T follicular helper cell (primary cell): ENCODE results near the gene GRK4.
"Not testable (repeated sequence)": the region's sequence is repeated elsewhere in the genome, so short reads cannot be mapped to it uniquely, and the experiment has no call there.

Source experiments
- DNase-seq: peaks from one replicate; pipeline ENCODE4 v3.0.0-alpha.2; 2020; ENCODE audit warnings: low read depth

GRK4 gene

DNA sequence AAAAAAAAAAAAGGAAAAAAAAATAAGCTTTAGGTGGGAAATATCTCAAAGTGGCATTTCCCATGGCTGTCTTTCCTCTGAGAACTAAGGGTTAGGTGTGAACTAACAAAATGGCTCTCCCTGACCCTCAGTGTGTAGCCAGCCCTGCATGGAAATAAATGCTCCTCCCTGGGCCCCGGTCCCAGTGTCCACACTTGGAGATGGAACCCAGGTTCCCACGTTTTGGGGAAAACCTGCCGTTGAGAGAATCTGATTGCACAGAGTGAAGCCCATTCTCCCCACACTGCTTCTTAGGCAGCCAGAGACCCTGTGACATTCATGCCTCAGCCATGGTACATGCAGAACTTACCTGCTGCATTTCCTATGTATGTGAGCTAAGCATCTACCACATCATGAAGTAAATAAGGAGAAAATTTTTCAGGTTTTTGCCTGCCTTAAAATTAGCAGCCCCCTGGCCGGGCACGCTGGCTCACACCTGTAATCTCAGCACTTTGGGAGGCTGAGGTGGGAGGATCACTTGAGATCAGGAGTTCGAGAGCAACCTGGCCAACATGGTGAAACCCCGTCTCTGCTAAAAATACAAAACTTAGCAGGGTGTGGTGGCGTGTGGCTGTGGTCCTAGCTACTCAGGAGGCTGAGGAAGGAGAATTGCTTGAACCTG is 76.5 kb downstream of the GRK4 start:
- no peak for DNase-seq

DNA sequence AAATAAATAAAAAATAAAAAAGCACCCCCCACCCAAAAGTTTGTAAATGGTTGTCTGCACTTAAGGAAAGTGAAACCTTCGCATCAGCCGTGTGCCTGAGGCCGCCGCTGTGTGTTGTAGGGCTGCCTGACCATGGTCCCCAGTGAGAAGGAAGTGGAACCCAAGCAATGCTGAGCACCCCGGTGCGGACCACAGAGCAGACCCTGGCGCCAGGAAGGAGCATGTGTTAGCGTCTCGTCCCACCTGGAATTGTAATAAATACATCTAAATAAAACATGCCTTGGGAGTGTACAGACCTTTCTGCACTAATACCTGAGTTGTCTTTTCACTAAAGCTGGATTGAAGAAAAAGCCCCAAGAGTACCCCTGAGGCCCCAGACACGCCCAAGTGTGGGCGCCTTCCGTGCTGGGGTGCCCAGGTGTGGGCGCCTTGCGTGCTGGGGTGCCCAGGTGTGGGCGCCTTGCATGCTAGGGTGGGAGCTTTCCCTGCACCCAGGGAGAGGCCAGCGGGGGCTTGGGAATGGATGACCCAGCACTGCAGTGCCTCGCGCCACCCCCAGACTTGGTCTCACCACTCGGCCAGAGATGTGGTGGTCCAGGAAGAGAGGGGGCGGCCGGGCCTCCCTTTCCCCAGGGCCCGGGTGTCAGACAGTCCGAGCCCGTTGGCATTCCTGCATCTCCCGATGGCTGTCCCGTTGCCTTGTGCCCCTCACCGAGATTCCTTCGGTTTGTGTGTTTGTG is 77.3 kb downstream of the GRK4 start:
- no peak for DNase-seq

DNA sequence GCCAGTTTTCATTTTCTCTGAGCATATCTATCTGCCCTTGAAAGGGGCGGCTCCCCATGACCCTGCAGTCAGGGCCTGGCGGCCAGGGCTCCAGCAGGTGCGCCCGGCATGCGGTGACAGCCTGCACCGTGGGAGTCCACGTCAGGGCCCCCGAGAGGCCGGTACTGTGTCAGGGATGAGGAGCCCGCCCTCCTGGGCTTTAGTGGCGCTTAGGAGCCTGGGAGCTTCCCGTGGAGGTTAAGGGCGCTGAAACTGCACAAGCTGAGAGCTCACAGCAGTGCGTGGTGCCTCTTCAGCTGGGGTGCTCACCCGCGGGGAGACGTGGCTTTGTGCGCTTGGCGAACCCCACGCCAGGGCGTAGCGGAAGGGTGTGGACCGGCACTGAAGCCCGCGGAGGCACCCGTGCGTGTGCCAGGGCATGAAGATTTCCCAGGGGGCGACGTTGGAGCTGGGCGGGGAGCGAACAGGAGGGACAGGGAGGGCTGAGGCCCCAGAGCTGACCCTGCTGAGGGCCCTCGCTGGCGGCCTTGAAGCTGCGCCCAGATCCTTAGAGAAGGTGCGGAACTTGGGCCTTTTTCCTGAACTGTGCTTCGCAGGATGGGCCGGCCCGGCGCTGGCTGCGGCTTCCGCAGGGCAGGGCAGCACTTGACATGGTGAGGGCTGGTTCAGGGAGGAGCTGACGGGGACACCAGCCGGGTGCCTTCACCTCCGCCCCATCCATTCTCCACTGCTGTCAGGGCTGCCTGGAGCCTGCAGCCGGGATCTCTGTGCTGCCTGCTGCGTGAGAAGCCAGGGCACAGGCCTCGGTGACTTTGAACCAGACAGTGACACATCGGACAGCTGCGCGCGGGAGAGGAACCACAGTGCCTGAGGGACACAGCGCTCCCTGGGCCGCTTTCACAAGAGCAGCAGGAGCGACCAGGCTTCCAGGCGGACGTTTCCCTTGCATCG is 78.1 kb downstream of the GRK4 start:
- DNase-seq: no peak

DNA sequence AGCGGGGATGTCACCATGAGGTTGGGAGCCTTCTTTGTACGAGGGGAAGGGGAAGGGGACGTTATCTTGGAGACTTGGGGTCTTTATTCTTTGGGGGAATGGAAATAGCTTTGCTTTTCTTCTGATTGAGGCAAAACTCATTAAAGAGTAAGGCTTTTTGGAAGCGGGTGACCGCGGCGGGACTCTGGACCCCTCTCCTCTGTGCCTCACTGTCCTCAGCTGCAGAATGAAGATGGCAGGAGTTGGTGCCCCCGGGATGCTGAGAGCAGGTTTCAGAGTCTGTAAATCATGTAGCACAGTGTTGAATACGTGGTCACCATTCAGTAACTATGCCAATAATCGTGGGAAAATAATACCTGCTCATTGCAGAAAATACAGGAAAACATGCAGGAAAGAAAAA is 78.9 kb downstream of the GRK4 start:
- DNase-seq: no peak

DNA sequence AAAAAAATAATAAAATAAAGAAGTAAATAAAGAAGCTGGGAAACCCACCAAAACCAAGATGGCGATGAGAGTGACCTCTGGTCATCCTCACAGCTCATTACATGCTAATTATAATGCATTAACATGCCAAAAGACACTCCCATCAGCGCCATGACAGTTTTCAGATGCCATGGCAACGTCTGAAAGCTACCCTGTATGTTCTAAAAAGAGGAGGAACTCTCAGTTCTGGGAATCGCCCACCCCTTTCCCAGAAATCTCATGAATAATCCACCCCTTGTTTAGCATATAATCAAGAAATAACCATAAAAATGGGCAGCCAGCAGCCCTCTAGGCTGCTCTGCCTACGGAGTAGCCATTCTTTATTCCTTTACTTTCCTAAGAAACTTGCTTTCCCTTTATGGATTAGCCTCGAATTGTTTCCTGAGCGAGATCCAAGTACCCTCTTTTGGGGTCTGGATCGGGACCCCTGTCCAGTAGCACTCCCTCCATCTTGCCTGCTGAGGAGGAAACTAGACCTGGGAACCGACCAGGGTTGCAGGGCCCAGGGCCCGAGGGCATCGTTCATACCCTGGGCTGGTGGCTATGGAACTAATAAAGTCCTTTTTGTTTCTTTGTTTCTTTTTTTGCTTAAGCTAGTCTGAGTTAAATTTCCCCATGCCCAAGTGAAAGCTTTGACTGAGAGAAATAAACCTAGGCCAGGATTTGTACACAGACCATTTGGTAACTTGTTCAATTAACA is 80.1 kb downstream of the GRK4 start:
- no peak for DNase-seq

DNA sequence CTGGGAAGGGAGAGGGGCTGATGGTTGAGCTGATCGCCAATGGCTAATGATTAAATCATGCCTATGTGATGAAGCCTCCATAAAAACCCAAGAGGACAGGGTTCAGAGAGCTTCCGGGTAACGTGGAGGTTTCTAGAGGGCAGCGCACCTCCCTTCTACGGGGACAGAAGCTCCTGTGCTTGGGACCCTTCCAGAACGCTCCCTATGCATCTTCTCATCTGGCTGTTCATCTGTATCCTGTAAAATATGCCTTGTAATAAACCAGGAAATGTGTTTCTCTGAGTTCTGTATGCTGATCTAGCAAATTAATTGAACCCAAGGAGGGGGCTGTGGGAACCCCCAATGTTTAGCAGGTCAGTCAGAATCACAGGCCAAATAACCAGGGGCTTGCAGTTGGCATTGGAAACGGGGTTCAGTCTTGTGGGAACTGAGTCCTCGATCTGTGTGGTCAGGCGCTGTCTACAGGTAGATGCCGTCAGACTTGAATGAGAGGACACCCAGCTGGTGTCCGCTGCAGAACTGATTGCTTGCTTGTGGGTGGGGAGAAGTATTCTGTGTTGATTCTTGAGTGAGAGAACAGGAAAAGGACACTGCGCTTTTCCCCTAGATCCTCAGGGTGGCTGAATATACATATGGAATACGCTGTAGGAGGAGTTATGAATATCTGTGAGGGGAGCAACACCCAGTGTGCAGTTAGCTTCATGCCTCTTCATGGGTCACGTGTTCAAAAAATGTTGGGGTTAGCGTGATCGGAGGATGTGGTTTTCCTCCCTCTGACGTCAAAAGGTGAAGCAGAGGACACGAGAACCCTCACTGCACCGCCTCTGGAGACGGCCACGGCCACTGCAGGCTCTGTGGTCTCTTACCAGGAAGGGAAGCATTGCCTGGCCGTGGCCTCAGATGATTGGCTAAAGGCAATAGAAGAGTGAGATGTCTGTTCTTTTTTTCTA is 81.8 kb downstream of the GRK4 start:
- DNase-seq: peak; percentile 57

DNA sequence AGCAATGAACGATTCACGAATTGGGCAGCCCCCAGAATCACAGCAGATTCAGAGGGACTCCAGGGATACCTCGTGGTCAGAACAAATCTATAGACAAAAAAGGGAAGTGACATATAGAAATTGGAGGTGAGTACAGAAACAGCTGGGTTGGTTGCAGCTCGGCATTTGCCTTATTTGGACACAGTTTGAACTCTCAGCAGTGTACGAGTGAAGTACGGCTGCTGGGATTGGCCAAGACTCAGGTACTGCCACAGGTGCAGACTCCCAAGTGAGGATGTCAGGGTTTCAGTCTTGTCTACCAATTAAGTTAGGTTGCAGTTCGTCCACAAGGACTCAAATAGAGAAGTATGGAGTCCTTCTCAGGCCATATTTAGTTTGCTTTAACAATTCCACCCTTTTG is 82.8 kb downstream of the GRK4 start:
- no peak for DNase-seq

DNA sequence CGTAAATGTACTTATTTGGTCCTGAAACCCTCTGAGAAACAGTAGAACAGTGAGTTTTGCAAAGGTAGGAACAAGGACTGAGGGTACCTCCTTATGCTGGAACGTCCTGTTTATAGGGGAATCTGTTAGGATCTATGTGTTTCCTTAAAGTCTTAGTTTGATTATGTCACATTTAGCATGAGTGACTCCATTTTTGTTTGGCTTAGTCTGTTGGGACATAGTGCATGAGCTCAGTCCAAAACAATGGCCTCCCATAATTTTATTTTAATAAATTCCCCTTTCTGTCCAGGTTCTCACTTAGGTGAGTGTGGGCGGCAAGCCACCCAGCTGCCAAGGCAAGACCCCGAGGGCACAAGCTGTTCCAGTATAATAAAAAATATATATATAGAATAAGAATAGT is 83.3 kb downstream of the GRK4 start:
- no peak for DNase-seq

DNA sequence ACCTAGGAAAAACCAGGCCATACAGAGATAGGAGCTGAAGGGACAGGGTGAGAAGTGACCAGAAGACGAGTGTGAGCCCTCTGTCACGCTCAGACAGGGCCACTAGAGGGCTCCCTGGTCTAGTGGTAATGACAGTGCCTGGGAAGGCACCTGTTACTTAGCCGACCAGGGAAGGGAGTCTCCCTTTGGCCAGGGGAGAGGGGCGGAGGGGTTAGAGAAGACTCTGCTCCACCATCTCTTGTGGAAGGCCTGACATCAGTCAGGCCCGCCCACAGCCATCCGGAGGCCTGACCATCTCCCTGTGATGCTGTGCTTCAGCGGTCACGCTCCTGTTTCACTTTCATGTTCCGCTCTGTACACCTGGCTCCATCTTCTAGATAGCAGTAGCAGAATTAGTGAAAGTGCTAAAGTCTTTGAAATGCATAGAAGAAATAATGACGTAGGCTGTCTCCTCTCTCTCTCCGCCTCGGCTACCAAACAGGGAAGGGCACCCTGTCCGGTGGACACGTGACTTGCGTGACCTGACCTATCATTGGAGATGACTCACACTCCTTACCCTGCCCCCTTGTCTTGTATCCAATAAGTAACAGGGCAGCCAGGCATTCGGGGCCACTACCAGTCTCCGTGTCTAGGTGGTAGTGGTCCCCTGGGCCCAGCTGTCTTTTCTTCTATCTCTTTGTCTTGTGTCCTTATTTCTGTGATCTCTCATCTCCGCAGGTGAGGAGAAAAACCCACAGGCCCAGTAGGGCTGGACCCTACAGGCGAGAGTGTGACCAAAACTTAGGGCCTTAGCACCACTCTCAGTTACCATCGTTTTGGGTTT is 84.3 kb downstream of the GRK4 start:
- peak; percentile 46 for DNase-seq

DNA sequence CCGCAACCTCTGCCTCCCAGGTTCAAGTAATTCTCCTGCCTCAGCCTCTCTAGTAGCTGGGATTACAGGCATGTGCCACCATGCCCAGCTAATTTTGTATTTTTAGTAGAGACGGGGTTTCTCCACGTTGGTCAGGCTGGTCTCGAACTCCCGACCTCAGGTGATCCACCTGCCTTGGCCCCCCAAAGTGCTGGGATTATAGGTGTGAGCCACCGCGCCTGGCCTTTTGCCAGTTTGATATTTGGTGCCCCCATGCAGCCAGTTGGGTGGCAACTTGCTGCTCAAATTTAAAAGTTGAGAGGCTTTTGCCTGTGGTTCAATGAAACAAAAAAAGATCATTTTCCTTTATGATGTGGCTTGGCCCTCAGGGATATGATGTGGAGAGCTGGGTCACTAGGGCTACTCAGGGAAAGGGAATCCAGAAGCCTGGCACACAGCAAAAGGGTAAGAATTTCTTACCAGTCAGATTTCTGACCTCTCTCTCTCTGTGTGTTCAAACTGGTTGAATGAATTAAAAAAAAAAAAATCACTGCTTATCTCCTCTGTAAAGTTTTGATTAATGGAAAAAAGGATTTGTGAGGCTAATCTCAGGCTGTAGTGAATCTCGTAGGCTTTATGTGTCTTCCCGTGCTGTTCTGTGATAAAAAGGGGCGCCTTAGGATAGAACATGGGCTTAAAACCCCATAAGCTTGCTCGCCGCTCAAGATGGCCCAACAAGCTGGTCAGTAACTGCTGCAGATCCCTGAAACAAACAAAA is 87.9 kb downstream of the GRK4 start:
- not testable (repeated sequence) for DNase-seq

DNA sequence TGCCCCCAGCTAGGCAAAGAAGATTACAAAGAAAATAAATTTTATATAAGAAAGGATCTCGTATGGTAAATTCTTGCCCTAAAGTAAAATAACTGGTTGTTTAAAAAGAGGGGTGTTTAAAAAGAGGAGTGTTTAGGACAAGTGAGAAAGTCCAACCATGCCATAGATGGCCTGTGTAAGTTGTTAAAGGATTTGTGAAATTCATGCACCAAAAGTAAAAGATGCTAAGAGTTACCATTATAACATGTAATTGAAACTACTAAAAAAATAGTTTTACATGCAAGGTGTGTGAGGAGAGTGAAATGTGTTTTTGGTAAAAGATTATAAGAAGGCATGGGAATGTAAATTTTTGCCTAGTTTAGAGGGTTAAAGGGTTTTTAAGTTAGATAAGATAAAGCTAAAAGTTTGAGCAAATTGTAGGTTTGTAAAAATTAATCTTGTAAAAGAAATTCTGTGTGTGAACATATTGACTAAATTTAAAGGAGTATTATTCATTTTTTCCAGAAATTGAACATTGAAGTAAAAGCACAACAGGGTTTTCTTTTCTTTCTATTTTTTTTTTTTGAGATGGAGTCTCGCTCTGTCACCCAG is 90.9 kb downstream of the GRK4 start:
- no peak for DNase-seq

DNA sequence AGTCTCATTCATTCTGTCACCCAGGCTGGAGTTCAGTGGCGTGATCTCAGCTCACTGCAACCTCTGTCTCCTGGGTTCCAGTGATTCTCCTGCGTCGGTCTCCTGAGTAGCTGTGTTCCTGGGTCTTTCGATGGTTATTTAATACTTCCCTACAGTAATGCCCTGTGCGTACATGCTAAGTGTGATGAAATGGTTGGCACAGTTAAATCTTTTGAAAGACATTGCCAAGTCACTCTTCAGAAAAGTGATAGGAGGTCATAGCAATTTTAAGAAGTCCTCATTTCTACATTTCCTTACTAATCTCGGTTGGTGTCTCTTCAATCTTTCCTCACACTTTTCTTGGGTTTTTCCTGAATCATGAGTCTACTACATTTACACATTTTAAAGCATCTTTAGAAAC is 96.6 kb downstream of the GRK4 start:
- no peak for DNase-seq

DNA sequence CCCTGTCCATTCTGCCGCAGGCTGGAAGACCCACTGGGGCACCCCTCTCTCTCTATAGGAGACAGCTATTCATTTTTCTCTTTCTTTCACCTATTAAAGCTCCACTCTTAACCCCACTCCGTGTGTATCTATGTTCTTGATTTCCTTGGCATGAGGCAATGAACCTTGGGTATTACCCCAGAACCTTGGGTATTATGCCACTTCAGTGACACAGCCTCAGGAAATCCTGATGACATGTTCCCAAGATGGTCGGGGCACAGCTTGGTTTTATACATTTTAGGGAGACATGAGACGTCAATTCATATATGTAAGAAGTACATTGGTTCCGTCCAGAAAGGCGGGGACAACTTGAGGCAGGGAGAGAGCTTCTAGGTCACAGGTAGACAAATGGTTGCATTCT is 97.6 kb downstream of the GRK4 start:
- no peak for DNase-seq

DNA sequence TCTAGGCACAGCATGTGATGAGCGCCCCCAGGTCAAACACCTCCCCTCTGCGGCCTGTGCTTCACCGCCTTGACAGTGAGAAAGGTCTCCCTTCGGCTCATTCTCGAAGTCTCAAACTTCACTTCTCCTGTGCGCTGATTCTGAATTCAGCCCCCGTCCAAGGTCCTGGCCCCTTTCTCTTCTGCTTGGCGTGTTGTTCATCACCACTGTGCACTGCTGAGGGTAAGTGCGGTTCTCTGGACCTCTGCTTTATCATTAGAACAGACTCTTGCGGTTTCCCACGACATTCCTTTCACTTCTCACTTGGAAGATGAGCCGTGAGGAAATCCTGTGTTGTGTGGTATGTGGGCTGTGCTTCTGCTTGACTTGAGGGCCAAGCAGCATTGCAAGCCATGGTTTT is 99.1 kb downstream of the GRK4 start:
- no peak for DNase-seq

DNA sequence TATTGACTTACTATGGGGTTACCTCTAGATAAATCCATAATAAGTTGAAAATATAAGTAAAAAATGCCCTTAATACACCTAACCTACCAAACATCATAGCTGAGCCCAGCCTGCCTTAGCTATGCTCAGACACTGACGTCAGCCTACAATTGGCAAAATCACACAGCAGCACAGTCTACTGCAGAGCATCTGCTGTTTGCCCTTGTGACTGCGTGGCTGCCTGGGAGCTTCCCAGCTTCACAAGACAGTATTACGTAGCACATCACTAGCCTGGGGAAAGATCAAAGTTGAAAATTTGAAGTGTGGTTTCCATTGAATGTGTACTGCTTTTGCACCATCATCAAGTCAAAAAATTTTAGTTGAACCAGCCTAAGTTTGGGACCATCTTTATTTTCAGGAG is 102.2 kb downstream of the GRK4 start:
- no peak for DNase-seq

DNA sequence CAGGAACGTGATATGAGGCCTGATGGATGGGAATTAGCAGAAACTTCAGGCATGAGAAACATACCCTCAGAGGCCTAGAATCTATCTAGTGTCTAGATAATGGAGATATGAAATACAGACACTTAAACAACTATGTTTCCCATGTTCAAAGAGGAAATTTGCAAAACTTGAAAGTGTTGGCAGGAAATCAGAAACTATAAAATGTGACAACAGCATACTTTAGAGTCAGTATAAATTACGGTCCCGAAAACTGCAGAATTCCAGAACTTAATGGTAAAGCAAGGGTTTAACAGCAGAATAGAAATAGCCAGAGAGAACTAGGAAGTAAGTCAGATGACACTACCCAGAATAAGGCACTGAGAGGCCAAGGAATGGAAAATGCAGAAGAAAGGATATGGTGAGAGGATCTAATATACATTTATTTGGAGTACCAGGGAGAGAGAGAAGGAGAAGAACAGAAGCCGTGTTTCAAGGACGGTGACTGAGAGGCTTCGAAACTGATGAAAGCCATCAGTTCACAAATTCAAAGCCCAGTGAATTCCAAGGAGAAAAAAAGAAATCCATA is 103.5 kb downstream of the GRK4 start:
- no peak for DNase-seq

DNA sequence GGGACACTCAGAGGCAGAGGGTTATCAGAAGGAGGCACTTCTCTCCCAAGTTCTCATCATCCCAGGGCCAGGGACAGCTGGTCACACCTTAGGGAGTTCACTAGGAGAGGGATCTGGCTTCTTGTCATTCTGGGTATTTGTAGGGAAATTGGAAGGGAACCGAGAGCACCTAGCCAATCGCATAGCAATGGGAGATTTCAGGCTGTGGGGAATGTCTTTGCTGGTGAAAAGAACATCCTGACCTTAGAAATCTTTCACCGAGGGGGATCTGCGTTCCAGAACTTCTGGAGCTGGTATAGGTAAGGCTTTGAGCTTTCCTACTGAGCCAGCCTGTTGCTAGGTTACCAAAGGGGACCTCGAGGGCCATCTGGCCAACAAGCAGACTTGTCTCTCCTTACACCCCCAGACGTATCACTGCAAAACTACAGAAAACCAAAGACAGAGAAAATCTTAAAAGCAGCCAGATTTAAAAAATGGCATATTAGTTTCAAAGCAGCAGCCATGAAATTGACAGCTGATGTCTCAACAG is 104.2 kb downstream of the GRK4 start:
- no peak for DNase-seq

DNA sequence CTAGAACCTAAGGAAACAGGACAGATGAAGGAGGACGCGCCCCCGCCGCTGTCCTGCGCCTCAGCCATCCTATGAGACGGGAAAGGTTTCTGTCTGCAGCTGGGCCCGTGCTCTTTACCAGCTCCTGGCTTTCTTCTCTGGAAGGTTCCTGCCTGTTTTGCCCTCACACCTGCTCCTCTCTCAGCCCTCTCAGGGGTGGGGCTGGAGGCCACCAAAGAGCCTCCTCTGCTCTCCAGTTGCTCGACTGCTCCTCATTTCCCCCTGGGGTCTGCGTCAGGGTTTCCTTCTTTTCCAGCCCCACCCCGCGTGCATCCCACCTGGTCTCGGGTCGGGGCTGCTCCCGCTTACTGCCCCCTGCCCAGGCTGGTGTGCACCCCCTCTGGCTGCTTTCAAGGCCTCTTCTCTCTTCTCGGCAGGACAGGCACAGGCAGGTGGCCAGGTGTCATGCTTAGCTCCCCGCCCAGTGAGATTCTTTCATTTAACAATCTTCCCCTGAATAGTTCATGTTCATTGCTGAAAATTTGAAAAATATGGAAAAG is 106.4 kb downstream of the GRK4 start:
- no peak for DNase-seq
